H9 (cell line): Measurements from ENCODE around the gene FNIP2. TPM values are rescaled to one million over a fixed set of nuclear protein-coding genes. Genes with fewer than 3 reads are reported as not detected.

ENCODE experiments used
- DNase-seq: peaks from one replicate; pipeline ENCODE4 v3.0.0-alpha.2; 2017
- H2AFZ ChIP-seq: one replicate; pipeline ENCODE4 v1.6.1; 2013; ENCODE audit warnings: mild to moderate bottlenecking, low read length, control low read depth, moderate library complexity
- H2AK5ac ChIP-seq: 2 replicates; pipeline ENCODE4 v1.6.1; 2013; ENCODE audit warnings: low read length, control low read depth, mixed read lengths; ENCODE audit not compliant: insufficient read length
- H2BK120ac ChIP-seq: one replicate; pipeline ENCODE4 v1.6.1; 2013; ENCODE audit warnings: low read depth, mild to moderate bottlenecking, low read length, control low read depth, inconsistent platforms; ENCODE audit not compliant: poor library complexity, severe bottlenecking
- H2BK12ac ChIP-seq: 2 replicates; pipeline ENCODE4 v1.6.1; 2013; ENCODE audit warnings: low read length, control low read depth, mixed read lengths, low read depth; ENCODE audit not compliant: insufficient read length
- H2BK15ac ChIP-seq: 2 replicates; pipeline ENCODE4 v1.6.1; 2013; ENCODE audit warnings: low read depth, low read length, control low read depth
- H2BK20ac ChIP-seq: one replicate; pipeline ENCODE4 v1.6.1; 2013; ENCODE audit warnings: low read depth, mild to moderate bottlenecking, low read length, control low read depth, inconsistent platforms; ENCODE audit not compliant: poor library complexity, severe bottlenecking
- H2BK5ac ChIP-seq: 2 replicates; pipeline ENCODE4 v1.6.1; 2013; ENCODE audit warnings: low read length, control low read depth, mixed read lengths; ENCODE audit not compliant: insufficient read length
- H3K14ac ChIP-seq: 2 replicates; pipeline ENCODE4 v1.6.1; 2013; ENCODE audit warnings: low read length, control low read depth; ENCODE audit not compliant: insufficient read depth
- H3K18ac ChIP-seq: 2 replicates; pipeline ENCODE4 v1.6.1; 2013; ENCODE audit warnings: low read depth, mild to moderate bottlenecking, mixed read lengths, low read length, control low read depth; ENCODE audit not compliant: insufficient read length
- H3K23ac ChIP-seq: 2 replicates; pipeline ENCODE4 v1.6.1; 2013; ENCODE audit warnings: low read length, control low read depth, mixed read lengths, low read depth; ENCODE audit not compliant: insufficient read length
- H3K23me2 ChIP-seq: 2 replicates; pipeline ENCODE4 v1.6.1; 2013; ENCODE audit warnings: low read depth, mild to moderate bottlenecking, mixed read lengths, low read length, control low read depth; ENCODE audit not compliant: insufficient read length, poor library complexity, severe bottlenecking
- H3K27ac ChIP-seq: 2 replicates; pipeline ENCODE4 v1.5.1; 2013; ENCODE audit warnings: low read length, control low read depth, mixed read lengths, low read depth; ENCODE audit not compliant: insufficient read length
- H3K27me3 ChIP-seq: 2 replicates; pipeline ENCODE4 v1.6.1; 2013; ENCODE audit warnings: low read length, control low read depth, inconsistent platforms; ENCODE audit not compliant: insufficient read depth
- H3K4ac ChIP-seq: 2 replicates; pipeline ENCODE4 v1.6.1; 2013; ENCODE audit warnings: low read depth, mild to moderate bottlenecking, control low read depth, inconsistent platforms, low read length, moderate library complexity
- H3K4me1 ChIP-seq: 2 replicates; pipeline ENCODE4 v1.6.1; 2013; ENCODE audit warnings: low read length, control low read depth, inconsistent platforms; ENCODE audit not compliant: insufficient read depth
- H3K4me2 ChIP-seq: 2 replicates; pipeline ENCODE4 v1.6.1; 2013; ENCODE audit warnings: low read length, control low read depth, mixed read lengths; ENCODE audit not compliant: insufficient read length, insufficient read depth
- H3K56ac ChIP-seq: 2 replicates; pipeline ENCODE4 v1.6.1; 2013; ENCODE audit warnings: low read depth, mild to moderate bottlenecking, mixed read lengths, low read length, control low read depth; ENCODE audit not compliant: insufficient read length
- H3K79me1 ChIP-seq: 2 replicates; pipeline ENCODE4 v1.6.1; 2013; ENCODE audit warnings: low read depth, mild to moderate bottlenecking, moderate library complexity, low read length, control low read depth, inconsistent platforms; ENCODE audit not compliant: insufficient read depth, poor library complexity, severe bottlenecking
- H3K79me2 ChIP-seq: 2 replicates; pipeline ENCODE4 v1.6.1; 2013; ENCODE audit warnings: low read length, control low read depth, inconsistent platforms; ENCODE audit not compliant: insufficient read depth
- H3K9ac ChIP-seq: 2 replicates; pipeline ENCODE4 v1.6.1; 2013; ENCODE audit warnings: low read length, control low read depth, mixed read lengths; ENCODE audit not compliant: insufficient read length; ENCODE audit errors: extremely low read depth
- H3K9me3 ChIP-seq: one replicate; pipeline ENCODE4 v1.6.1; 2013; ENCODE audit warnings: low read depth, low read length, inconsistent platforms; ENCODE audit not compliant: control insufficient read depth
- H3T11ph ChIP-seq: one replicate; pipeline ENCODE4 v1.6.1; 2013; ENCODE audit warnings: mild to moderate bottlenecking, low read length, control low read depth, inconsistent platforms
- H4K20me1 ChIP-seq: one replicate; pipeline ENCODE4 v1.6.1; 2013; ENCODE audit not compliant: control insufficient read depth, insufficient read length, insufficient read depth
- H4K5ac ChIP-seq: 2 replicates; pipeline ENCODE4 v1.6.1; 2013; ENCODE audit warnings: low read depth, mild to moderate bottlenecking, mixed read lengths, low read length, control low read depth; ENCODE audit not compliant: insufficient read length
- H4K8ac ChIP-seq: replicated peaks from 2 replicates; pipeline ENCODE4 v1.6.1; 2013; ENCODE audit warnings: low read length, control low read depth, mixed read lengths, low read depth; ENCODE audit not compliant: insufficient read length
- H4K91ac ChIP-seq: 2 replicates; pipeline ENCODE4 v1.6.1; 2013; ENCODE audit warnings: low read depth, mild to moderate bottlenecking, moderate library complexity, mixed read lengths, low read length, control low read depth; ENCODE audit not compliant: insufficient read length
- H3K27ac Mint-ChIP-seq, 3 experiments: 2 replicates in 2 of 3; 3 replicates in 1 of 3; pipeline ENCODE4 v1.8.0; 2020 to 2021; ENCODE audit warnings: mixed read lengths in 3 of 3, mild to moderate bottlenecking in 1 of 3, moderate library complexity in 1 of 3
- H3K27me3 Mint-ChIP-seq: 2 replicates; pipeline ENCODE4 v1.8.0; 2021; ENCODE audit warnings: low read depth, mild to moderate bottlenecking, moderate library complexity, mixed read lengths
- H3K36me3 Mint-ChIP-seq, 3 experiments: 2 replicates in 2 of 3; 3 replicates in 1 of 3; pipeline ENCODE4 v1.8.0; 2020 to 2021; ENCODE audit warnings: low read depth in 3 of 3, mixed read lengths in 3 of 3; ENCODE audit not compliant: insufficient read depth in 1 of 3
- H3K4me1 Mint-ChIP-seq, 2 experiments: 2 replicates each; pipeline ENCODE4 v1.8.0; 2020; ENCODE audit warnings: mixed read lengths in 2 of 2
- H3K4me3 Mint-ChIP-seq, 2 experiments: 2 replicates in 1 of 2; 3 replicates in 1 of 2; pipeline ENCODE4 v1.8.0; 2020 to 2021; ENCODE audit warnings: mild to moderate bottlenecking in 2 of 2, mixed read lengths in 2 of 2, moderate library complexity in 1 of 2
- H3K9me3 Mint-ChIP-seq, 2 experiments: 2 replicates in 1 of 2; 3 replicates in 1 of 2; pipeline ENCODE4 v1.8.0; 2020; ENCODE audit warnings: mild to moderate bottlenecking in 2 of 2, mixed read lengths in 2 of 2, moderate library complexity in 1 of 2
- WGBS: extraction: QIAGEN DNeasy Blood & Tissue Kit; methylation state at CpG from one replicate; pipeline ENCODE4 v1.1.7; 2013; ENCODE audit warnings: missing lambda C conversion rate, low lambda C conversion rate, mixed read lengths; ENCODE audit not compliant: insufficient read length; ENCODE audit errors: extremely low coverage; 5-methylcytosine and 5-hydroxymethylcytosine counted together
- total RNA-seq: library from RNA; stranded (reverse); gene quantifications from 2 replicates; pipeline ENCODE4 v1.2.1, GENCODE V29; 2021
- TF ChIP-seq, protein P1 (sequence below): fragments of 200-600 bp; sonication (generic); conservative IDR thresholded peaks from 3 replicates; pipeline ENCODE4 v1.8.0; 2021; ENCODE audit warnings: antibody characterized with exemption, mild to moderate bottlenecking

The FNIP2 gene
- total RNA-seq, 1 experiment from 2014 or later = 9.6 TPM

DNA sequence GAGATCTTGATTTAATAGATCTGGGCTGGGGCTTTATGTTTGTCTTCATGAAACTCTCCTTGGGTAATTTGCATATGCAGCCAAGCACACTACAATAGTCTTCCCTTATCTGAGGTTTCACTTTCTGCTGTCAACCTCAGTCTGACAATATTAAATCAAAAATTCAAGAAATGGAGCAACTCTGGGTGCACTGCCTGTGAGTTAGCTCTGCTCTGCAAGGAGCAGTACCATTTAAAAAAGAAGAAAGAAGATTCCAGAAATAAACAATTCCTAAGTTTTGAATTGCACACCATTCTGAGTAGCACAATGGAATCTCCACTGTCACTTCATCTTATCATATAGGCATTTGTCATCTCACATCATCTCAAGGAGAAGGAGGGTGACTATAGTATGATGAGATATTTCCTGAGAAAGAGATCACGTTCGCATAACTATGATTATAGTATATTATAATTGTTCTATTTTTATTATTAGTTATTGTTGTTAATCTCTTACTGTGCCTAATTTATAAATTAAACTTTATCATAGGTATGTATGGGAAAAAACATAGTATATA is 9.4 kb downstream of the FNIP2 start:
- Histone ChIP-seq H3K79me2 (no peaks in the 10 kb centered on the region), H4K91ac (no peak overlapping the region), H3K4ac (no peak overlapping the region), H2BK15ac (no peak overlapping the region), H3K18ac (no peak overlapping the region), H3K23me2 (no peaks in the 10 kb centered on the region), H2BK120ac (no peak overlapping the region), H3K4me1 (no peaks in the 10 kb centered on the region), H2BK12ac (no peak overlapping the region), H4K5ac (no peak overlapping the region), H3K14ac (no peak overlapping the region), H3K4me2 (no peak overlapping the region), H2AFZ (no peak overlapping the region), H3K79me1 (no peaks in the 10 kb centered on the region), H4K20me1 (no peaks in the 10 kb centered on the region), H2AK5ac (no peak overlapping the region), H3T11ph (no peak overlapping the region), H3K23ac (no peak overlapping the region), H3K27me3 (no peaks in the 10 kb centered on the region), H3K9ac (no peak overlapping the region), H2BK20ac (no peak overlapping the region), H3K56ac (no peak overlapping the region), H3K9me3 (no peaks in the 10 kb centered on the region), H3K27ac (no peak overlapping the region), H4K8ac (no peak overlapping the region), H2BK5ac (no peak overlapping the region)
- H3K27ac Mint-ChIP-seq = no peak overlapping the region
- no peaks in the 10 kb centered on the region for H3K9me3 Mint-ChIP-seq
- TF ChIP-seq, protein P1, sequence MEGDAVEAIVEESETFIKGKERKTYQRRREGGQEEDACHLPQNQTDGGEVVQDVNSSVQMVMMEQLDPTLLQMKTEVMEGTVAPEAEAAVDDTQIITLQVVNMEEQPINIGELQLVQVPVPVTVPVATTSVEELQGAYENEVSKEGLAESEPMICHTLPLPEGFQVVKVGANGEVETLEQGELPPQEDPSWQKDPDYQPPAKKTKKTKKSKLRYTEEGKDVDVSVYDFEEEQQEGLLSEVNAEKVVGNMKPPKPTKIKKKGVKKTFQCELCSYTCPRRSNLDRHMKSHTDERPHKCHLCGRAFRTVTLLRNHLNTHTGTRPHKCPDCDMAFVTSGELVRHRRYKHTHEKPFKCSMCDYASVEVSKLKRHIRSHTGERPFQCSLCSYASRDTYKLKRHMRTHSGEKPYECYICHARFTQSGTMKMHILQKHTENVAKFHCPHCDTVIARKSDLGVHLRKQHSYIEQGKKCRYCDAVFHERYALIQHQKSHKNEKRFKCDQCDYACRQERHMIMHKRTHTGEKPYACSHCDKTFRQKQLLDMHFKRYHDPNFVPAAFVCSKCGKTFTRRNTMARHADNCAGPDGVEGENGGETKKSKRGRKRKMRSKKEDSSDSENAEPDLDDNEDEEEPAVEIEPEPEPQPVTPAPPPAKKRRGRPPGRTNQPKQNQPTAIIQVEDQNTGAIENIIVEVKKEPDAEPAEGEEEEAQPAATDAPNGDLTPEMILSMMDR = no peak
- H3K36me3 Mint-ChIP-seq = no peaks in the 10 kb centered on the region
- H3K27me3 Mint-ChIP-seq = no peaks in the 10 kb centered on the region
- H3K4me3 Mint-ChIP-seq = no peak overlapping the region
- no peak for DNase-seq
- H3K4me1 Mint-ChIP-seq = peaks cover 26 to 37% of the 10 kb centered on the region in 2 experiments
- WGBS = no CpG with 5 or more reads among the region's 2 CpGs
